ACHN (cell line): ENCODE results near the gene LENG9.
"Not testable (repeated sequence)": the region's sequence is repeated elsewhere in the genome, so short reads cannot be mapped to it uniquely, and the experiment has no call there.

Experiments
- DNase-seq: peaks from one replicate; pipeline ENCODE4 v3.0.0-alpha.2; 2015
- in situ Hi-C: cut with HindIII; loops from 2 replicates; pipeline ENCODE4 v1.10.0; 2017; ENCODE audit warnings: low sequenced_read_pairs, low pct_ligation_motif_present, low pct_unique_long_range_greater_than_20kb

The LENG9 gene

GRCh38 chr19:54448774-54449700, 14.5 kb downstream of the LENG9 start, which contains the start of gene LENG8:
Gene LENG8, plus strand, starts transcription at chr19:54449199. Its CDS starts 2,146 bp downstream, at chr19:54451345.
- in situ Hi-C loops: no loop called here

GRCh38 chr19:54448040-54448773, 15.4 kb downstream of the LENG9 start:
- in situ Hi-C loops: no loop called here
- peak; percentile 59 for DNase-seq

More at GRCh38 chr19:54448774-54449700, 14.5 kb downstream of the LENG9 start, which contains the start of gene LENG8:
- DNase-seq: peak; percentile 95

- not testable (repeated sequence) for DNase-seq
Observed at GRCh38 chr19:54446349-54446748, 17.2 kb downstream of the LENG9 start.

GRCh38 chr19:54444737-54445136, 18.8 kb downstream of the LENG9 start:
- in situ Hi-C loops: no loop called here
- no peak for DNase-seq

More at GRCh38 chr19:54446349-54446748, 17.2 kb downstream of the LENG9 start:
- in situ Hi-C loops: not testable (repeated sequence)

GRCh38 chr19:54440641-54441040, 22.9 kb downstream of the LENG9 start:
- in situ Hi-C loops: no loop called here
- no peak for DNase-seq

GRCh38 chr19:54439174-54439851, 24.3 kb downstream of the LENG9 start:
- DNase-seq: peak; percentile 44
- in situ Hi-C loops: no loop called here

- in situ Hi-C loops: no loop called here
Observed at GRCh38 chr19:54436628-54437252, 26.8 kb downstream of the LENG9 start.

GRCh38 chr19:54436031-54436523, 27.5 kb downstream of the LENG9 start:
- in situ Hi-C loops: no loop called here
- DNase-seq: no peak

More at GRCh38 chr19:54436628-54437252, 26.8 kb downstream of the LENG9 start:
- no peak for DNase-seq

GRCh38 chr19:54435551-54436016, 28.0 kb downstream of the LENG9 start:
- in situ Hi-C loops: no loop called here
- no peak for DNase-seq

GRCh38 chr19:54434873-54435214, 28.7 kb downstream of the LENG9 start:
- in situ Hi-C loops: no loop called here
- no peak for DNase-seq

GRCh38 chr19:54434112-54434872, 29.3 kb downstream of the LENG9 start:
- in situ Hi-C loops: no loop called here

GRCh38 chr19:54433697-54434096, 29.9 kb downstream of the LENG9 start:
- in situ Hi-C loops: no loop called here
- no peak for DNase-seq

More at GRCh38 chr19:54434112-54434872, 29.3 kb downstream of the LENG9 start:
- DNase-seq: no peak

GRCh38 chr19:54432144-54432738, 31.3 kb downstream of the LENG9 start:
- DNase-seq: no peak
- in situ Hi-C loops: no loop called here

- in situ Hi-C loops: no loop called here
- peak; percentile 41 for DNase-seq
Observed at GRCh38 chr19:54431255-54431838, 32.2 kb downstream of the LENG9 start.

- in situ Hi-C loops: no loop called here
Observed at GRCh38 chr19:54430306-54431254, 33.0 kb downstream of the LENG9 start.

More at GRCh38 chr19:54430306-54431254, 33.0 kb downstream of the LENG9 start:
- DNase-seq: peak; percentile 14
